Measurements from ENCODE around the gene ALKAL2. TPM values are rescaled to one million over a fixed set of nuclear protein-coding genes. Genes with fewer than 3 reads are reported as not detected.

Gene ALKAL2
- total and polyA plus RNA-seq, 2 of the 13 experiments (the other 11 are each of a cell fraction or from before 2014, with no cell fraction given) = 0.22 to 1.7 TPM

DNA sequence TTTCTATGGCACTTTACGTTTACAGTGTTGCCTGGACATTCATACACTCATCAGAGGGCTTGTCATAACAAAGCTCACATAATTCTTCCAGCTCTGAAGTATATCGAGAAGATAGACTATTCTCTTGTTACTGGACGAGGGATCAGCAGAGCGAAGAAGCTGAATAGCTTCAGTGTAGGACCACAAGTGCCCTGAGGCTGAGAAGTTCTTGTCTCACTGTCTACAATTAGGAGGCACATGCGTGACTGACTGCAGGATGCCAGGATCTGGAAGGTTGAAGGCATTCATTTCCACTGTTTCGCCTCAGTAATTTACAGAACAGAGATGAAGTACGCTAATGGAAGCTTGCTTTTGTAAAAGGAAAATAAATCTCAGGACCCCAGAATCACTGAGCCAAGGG is 33.6 kb downstream of the ALKAL2 start (continued):
- TF ChIP-seq, protein P1, sequence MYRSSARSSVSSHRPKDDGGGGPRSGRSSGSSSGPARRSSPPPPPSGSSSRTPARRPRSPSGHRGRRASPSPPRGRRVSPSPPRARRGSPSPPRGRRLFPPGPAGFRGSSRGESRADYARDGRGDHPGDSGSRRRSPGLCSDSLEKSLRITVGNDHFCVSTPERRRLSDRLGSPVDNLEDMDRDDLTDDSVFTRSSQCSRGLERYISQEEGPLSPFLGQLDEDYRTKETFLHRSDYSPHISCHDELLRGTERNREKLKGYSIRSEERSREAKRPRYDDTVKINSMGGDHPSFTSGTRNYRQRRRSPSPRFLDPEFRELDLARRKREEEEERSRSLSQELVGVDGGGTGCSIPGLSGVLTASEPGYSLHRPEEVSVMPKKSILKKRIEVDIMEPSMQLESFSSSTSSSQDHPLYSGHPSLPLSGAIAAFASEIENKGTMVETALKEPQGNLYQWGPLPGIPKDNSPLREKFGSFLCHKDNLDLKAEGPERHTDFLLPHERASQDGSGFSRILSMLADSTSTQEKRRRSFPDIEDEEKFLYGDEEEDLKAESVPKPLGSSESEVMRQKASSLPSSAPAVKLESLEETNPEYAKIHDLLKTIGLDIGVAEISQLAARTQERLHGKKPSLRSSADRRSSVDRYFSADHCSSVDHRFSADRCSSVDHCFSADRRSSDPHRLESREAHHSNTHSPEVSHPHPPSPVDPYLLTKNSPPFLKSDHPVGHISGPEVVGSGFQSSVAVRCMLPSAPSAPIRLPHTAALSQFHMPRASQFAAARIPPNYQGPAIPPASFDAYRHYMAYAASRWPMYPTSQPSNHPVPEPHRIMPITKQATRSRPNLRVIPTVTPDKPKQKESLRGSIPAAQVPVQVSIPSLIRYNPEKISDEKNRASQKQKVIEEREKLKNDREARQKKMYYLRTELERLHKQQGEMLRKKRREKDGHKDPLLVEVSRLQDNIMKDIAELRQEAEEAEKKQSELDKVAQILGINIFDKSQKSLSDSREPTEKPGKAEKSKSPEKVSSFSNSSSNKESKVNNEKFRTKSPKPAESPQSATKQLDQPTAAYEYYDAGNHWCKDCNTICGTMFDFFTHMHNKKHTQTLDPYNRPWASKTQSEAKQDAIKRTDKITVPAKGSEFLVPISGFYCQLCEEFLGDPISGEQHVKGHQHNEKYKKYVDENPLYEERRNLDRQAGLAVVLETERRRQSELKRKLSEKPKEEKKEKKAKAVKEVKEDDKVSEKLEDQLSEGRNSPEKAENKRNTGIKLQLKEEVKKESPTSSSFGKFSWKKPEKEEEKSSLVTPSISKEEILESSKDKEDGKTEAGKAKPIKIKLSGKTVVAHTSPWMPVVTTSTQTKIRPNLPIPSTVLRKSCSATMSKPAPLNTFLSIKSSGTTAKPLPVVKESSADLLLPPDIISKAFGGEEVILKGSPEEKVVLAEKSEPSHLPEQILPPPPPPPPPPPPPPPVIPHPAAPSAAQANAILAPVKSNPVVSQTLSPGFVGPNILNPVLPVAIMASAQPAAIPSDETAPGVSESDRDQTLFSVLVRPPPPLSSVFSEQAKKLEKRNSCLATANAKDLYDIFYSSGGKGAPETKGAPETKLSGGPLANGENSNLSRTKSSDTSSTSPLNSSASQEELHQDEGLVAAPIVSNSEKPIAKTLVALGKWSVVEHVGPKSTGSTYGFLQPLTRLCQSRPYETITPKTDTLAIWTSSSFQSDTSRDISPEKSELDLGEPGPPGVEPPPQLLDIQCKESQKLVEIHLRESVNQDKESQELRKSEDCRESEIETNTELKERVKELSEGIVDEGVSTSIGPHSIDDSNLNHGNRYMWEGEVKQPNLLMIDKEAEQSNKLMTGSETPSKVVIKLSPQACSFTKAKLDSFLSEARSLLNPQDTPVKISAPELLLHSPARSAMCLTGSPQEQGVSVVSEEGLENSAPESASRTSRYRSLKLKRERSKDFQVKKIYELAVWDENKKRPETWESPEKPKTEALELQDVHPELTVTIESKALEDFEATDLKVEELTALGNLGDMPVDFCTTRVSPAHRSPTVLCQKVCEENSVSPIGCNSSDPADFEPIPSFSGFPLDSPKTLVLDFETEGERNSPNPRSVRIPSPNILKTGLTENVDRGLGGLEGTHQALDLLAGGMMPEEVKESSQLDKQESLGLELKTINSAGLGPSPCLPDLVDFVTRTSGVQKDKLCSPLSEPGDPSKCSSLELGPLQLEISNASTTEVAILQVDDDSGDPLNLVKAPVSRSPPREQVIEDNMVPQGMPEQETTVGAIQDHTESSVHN (CRISPR knock-in tag; IDR thresholded peaks at IDR 0.05) = no peak
- no peak for TF ChIP-seq HOXD1 (CRISPR knock-in tag; IDR thresholded peaks at IDR 0.05)
- TF ChIP-seq ZNF614 (CRISPR knock-in tag; IDR thresholded peaks at IDR 0.05; ENCODE audit: borderline replicate concordance) = no peak

DNA sequence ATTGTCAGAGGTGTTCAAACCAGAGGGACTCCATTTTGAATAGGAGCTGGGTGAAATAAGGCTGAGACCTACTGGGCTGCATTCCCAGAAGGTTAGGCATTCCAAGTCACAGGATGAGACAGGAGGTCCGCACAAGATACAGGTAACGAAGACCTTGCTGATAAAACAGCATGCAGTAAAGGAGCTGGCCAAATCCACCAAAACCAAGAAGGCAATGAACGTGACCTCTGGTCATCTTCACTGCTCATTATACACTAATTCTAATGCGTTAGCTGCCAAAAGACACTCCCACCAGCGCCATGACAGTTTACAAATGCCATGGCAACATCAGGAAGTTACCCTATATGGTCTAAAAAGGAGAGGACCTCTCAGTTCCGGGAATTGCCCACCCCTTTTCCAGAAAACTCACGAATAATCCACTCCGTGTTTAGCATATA is 34.7 kb downstream of the ALKAL2 start:
- no peak overlapping the region for H3K27ac ChIP-seq (ENCODE audit: extremely low read length, insufficient read depth, low read length)
- no peak overlapping the region for H3K4me3 ChIP-seq (replicated peaks in 1 of 3; ENCODE audit: insufficient read depth in 1 of 3, low read depth in 2 of 3, low read length in 3 of 3)
- intact Hi-C loops (cut with micrococcal nuclease; ENCODE audit: unreplicated experiment) = no loop called here
- H3K9me3 ChIP-seq (ENCODE audit: low read length) = peaks cover 5% of the 10 kb centered on the region; the same call in 1 of the 2 replicates
- FAIRE-seq (no peak), DNase-seq (ENCODE audit: low spot score) (no peak), ATAC-seq (no peak)
- no peaks in the 10 kb centered on the region; a peak in 1 of 5 replicates for H3K36me3 ChIP-seq (replicated peaks in 1 of 2; ENCODE audit: control insufficient read depth in 1 of 2, insufficient read depth in 2 of 2, low read length in 2 of 2)
- POLR2A ChIA-PET = no interaction called here
- H3K4me1 ChIP-seq (ENCODE audit: insufficient read depth, low read length) = peaks cover 50% of the 10 kb centered on the region
- no peak overlapping the region for H3K9ac ChIP-seq (ENCODE audit: insufficient read depth, low read depth, low read length)
- CTCF ChIA-PET (ENCODE audit: low intra/inter-chr PET ratio, low total read pairs) = no interaction called here
- no peaks in the 10 kb centered on the region for H4K20me1 ChIP-seq (ENCODE audit: insufficient read depth, low read length)
- 97% methylated on average over 8 of the region's 8 CpGs for WGBS (ENCODE audit: low lambda C conversion rate)
- H3K79me2 ChIP-seq (ENCODE audit: insufficient read depth, low read length) = peaks cover 2% of the 10 kb centered on the region
- H2AFZ ChIP-seq (ENCODE audit: low read length) = no peak overlapping the region
- no peak overlapping the region for H3K4me2 ChIP-seq (ENCODE audit: low read depth, low read length)
- H3K27me3 ChIP-seq (ENCODE audit: control insufficient read depth in 1 of 2, insufficient read depth in 2 of 2, low read length in 2 of 2) = no peaks in the 10 kb centered on the region
- BruUV-seq (replicated peaks) = no TSS peak
- in situ Hi-C loops (cut with HindIII; ENCODE audit: extremely low pct_ligation_motif_present, low pct_unique_long_range_greater_than_20kb) = no loop called here
- no peak for TF ChIP-seq TCF7 (IDR thresholded peaks at IDR 0.05; ENCODE audit: low read depth)
- TF ChIP-seq, protein P2, sequence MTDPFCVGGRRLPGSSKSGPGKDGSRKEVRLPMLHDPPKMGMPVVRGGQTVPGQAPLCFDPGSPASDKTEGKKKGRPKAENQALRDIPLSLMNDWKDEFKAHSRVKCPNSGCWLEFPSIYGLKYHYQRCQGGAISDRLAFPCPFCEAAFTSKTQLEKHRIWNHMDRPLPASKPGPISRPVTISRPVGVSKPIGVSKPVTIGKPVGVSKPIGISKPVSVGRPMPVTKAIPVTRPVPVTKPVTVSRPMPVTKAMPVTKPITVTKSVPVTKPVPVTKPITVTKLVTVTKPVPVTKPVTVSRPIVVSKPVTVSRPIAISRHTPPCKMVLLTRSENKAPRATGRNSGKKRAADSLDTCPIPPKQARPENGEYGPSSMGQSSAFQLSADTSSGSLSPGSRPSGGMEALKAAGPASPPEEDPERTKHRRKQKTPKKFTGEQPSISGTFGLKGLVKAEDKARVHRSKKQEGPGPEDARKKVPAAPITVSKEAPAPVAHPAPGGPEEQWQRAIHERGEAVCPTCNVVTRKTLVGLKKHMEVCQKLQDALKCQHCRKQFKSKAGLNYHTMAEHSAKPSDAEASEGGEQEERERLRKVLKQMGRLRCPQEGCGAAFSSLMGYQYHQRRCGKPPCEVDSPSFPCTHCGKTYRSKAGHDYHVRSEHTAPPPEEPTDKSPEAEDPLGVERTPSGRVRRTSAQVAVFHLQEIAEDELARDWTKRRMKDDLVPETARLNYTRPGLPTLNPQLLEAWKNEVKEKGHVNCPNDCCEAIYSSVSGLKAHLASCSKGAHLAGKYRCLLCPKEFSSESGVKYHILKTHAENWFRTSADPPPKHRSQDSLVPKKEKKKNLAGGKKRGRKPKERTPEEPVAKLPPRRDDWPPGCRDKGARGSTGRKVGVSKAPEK (CRISPR knock-in tag; IDR thresholded peaks at IDR 0.05; ENCODE audit: borderline replicate concordance) = no peak
- TF ChIP-seq CCAR2 (optimal IDR thresholded peaks at IDR 0.05; ENCODE audit: low read depth, low read length) = no peak
- no peak for TF ChIP-seq SMAD3 (CRISPR knock-in tag; IDR thresholded peaks at IDR 0.05)
- TF ChIP-seq, protein P3, sequence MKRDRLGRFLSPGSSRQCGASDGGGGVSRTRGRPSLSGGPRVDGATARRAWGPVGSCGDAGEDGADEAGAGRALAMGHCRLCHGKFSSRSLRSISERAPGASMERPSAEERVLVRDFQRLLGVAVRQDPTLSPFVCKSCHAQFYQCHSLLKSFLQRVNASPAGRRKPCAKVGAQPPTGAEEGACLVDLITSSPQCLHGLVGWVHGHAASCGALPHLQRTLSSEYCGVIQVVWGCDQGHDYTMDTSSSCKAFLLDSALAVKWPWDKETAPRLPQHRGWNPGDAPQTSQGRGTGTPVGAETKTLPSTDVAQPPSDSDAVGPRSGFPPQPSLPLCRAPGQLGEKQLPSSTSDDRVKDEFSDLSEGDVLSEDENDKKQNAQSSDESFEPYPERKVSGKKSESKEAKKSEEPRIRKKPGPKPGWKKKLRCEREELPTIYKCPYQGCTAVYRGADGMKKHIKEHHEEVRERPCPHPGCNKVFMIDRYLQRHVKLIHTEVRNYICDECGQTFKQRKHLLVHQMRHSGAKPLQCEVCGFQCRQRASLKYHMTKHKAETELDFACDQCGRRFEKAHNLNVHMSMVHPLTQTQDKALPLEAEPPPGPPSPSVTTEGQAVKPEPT (CRISPR knock-in tag; IDR thresholded peaks at IDR 0.05; ENCODE audit: low read depth) = no peak
- TF ChIP-seq HDAC1 (CRISPR knock-in tag; IDR thresholded peaks at IDR 0.05) = no peak

Data from HepG2 (cell line).